ENCODE data around the gene EXOC4. TPM values are rescaled to one million over a fixed set of nuclear protein-coding genes. Genes with fewer than 3 reads are reported as not detected.

EXOC4 gene
- total RNA-seq, 4 donors from 2014 or later, result 36.6 to 64.0 (median 57.4) TPM

DNA sequence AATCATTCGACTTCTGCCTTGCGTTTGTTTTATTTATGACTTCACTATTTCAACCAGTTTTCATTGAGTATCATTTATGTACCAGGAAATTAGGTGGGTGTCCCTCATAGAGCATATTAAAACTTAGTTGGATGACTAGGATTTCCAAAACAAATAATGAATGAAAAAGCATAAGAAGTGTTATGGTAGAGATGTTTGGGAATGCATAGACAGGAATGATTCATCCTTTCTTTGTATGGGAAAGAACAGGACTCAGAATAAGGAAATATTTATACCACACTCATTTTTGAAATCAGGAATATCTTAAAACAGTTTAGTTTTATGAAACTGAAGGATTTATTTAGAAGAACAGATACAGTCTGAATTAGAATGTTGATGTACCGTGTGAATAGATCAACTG is 315.7 kb downstream of the EXOC4 start:
- intact Hi-C loops (cut with DNase I), result no loop called here
- 94% methylated on average over 3 of the region's 3 CpGs for WGBS
- Histone ChIP-seq H3K4me3 (no peak overlapping the region), H3K27me3 (no peaks in the 10 kb centered on the region), H3K4me1 (no peaks in the 10 kb centered on the region), H3K36me3 (no peaks in the 10 kb centered on the region), H3K9me3 (no peaks in the 10 kb centered on the region), H3K27ac (replicated peaks in 1 of 4) (no peak overlapping the region)
- no peak for DNase-seq (ENCODE audit: extremely low spot score)
- TF ChIP-seq POLR2AphosphoS5 (IDR thresholded peaks at IDR 0.05) (no peak), EP300 (IDR thresholded peaks at IDR 0.05) (no peak), POLR2A (IDR thresholded peaks at IDR 0.05; ENCODE audit: low read depth) (no peak)
- TF ChIP-seq, protein P1, sequence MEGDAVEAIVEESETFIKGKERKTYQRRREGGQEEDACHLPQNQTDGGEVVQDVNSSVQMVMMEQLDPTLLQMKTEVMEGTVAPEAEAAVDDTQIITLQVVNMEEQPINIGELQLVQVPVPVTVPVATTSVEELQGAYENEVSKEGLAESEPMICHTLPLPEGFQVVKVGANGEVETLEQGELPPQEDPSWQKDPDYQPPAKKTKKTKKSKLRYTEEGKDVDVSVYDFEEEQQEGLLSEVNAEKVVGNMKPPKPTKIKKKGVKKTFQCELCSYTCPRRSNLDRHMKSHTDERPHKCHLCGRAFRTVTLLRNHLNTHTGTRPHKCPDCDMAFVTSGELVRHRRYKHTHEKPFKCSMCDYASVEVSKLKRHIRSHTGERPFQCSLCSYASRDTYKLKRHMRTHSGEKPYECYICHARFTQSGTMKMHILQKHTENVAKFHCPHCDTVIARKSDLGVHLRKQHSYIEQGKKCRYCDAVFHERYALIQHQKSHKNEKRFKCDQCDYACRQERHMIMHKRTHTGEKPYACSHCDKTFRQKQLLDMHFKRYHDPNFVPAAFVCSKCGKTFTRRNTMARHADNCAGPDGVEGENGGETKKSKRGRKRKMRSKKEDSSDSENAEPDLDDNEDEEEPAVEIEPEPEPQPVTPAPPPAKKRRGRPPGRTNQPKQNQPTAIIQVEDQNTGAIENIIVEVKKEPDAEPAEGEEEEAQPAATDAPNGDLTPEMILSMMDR (IDR thresholded peaks at IDR 0.05), result no peak

DNA sequence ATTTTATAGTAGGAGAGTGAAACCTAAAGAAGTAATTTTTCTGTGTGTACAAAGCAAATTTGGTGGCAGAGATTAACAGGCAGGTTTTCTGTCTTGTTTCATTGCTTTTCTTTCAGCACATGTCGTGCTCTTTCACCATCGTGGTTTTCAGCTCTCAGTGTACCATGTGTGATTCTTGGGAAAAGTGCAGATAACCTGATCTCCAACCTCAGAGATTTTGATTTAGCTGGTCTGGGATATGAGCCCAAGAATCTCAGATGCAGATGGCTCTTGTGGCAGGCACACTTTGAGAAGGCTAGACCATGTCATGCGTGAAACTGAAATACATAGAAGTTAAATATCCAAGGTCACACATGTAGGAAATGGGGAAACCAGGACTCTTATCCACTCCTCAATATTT is 317.4 kb downstream of the EXOC4 start:
- no peak for DNase-seq (ENCODE audit: extremely low spot score)
- Histone ChIP-seq H3K9me3 (no peaks in the 10 kb centered on the region), H3K4me1 (no peaks in the 10 kb centered on the region), H3K27ac (replicated peaks in 1 of 4) (no peak overlapping the region), H3K4me3 (no peak overlapping the region), H3K36me3 (no peaks in the 10 kb centered on the region), H3K27me3 (no peaks in the 10 kb centered on the region)
- TF ChIP-seq, protein P1 (IDR thresholded peaks at IDR 0.05), result no peak
- no peak for TF ChIP-seq POLR2A (IDR thresholded peaks at IDR 0.05; ENCODE audit: low read depth)
- no peak for TF ChIP-seq EP300 (IDR thresholded peaks at IDR 0.05)
- no peak for TF ChIP-seq POLR2AphosphoS5 (IDR thresholded peaks at IDR 0.05)
- WGBS, result 95% methylated on average over 3 of the region's 3 CpGs
- intact Hi-C loops (cut with DNase I), result no loop called here

DNA sequence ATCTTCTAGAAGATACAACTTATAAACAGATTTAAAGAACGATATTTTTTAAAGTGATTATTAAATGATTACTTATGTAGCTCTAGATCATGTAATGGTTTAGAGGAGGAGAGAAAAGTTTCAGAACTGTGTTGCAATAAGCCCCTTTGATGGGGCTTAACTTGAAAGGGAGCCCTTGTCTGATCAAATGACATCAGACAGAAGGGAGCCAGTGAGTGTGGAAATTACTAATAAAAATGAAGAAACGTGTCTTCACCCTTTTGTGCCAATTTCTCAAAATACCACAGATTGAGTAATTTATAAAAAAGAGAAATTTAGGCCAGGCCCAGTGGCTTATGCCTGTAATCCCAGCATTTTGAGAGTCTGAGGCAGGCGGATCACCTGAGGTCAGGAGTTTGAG is 318.2 kb downstream of the EXOC4 start:
- Histone ChIP-seq H3K27me3 (no peaks in the 10 kb centered on the region), H3K9me3 (no peaks in the 10 kb centered on the region), H3K27ac (replicated peaks in 1 of 4) (no peak overlapping the region), H3K4me1 (no peaks in the 10 kb centered on the region), H3K4me3 (no peak overlapping the region), H3K36me3 (no peaks in the 10 kb centered on the region)
- TF ChIP-seq EP300 (IDR thresholded peaks at IDR 0.05), result no peak
- TF ChIP-seq, protein P1 (IDR thresholded peaks at IDR 0.05), result no peak
- no peak for TF ChIP-seq POLR2A (IDR thresholded peaks at IDR 0.05; ENCODE audit: low read depth)
- TF ChIP-seq POLR2AphosphoS5 (IDR thresholded peaks at IDR 0.05), result no peak
- intact Hi-C loops (cut with DNase I), result no loop called here
- WGBS, result 82% methylated on average over 3 of the region's 3 CpGs
- DNase-seq (ENCODE audit: extremely low spot score), result no peak

DNA sequence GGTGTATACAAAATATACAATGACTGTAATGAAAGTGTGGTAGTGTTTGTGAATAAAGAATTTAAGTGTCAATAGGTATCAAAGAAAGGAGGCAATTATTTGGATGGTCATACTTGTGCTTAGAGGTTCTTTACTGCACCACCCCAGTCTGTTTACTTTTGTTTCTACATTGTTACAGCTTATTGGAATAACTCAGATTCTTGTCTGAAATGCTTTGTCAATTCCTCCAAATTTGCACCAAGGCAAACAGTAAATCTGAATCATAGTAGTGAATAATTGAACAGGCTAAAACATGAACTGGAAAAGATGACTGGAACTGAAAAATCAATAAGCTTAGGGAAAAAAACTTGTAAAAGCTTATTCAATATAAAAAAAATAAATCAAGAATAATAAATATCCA is 319.2 kb downstream of the EXOC4 start:
- Histone ChIP-seq H3K36me3 (no peaks in the 10 kb centered on the region), H3K4me1 (no peaks in the 10 kb centered on the region), H3K27ac (replicated peaks in 1 of 4) (no peak overlapping the region), H3K27me3 (no peaks in the 10 kb centered on the region), H3K4me3 (no peak overlapping the region), H3K9me3 (no peaks in the 10 kb centered on the region)
- intact Hi-C loops (cut with DNase I), result no loop called here
- no peak for TF ChIP-seq EP300 (IDR thresholded peaks at IDR 0.05)
- TF ChIP-seq POLR2A (IDR thresholded peaks at IDR 0.05; ENCODE audit: low read depth), result no peak
- TF ChIP-seq, protein P1 (IDR thresholded peaks at IDR 0.05), result no peak
- TF ChIP-seq POLR2AphosphoS5 (IDR thresholded peaks at IDR 0.05), result no peak
- no peak for DNase-seq (ENCODE audit: extremely low spot score)

DNA sequence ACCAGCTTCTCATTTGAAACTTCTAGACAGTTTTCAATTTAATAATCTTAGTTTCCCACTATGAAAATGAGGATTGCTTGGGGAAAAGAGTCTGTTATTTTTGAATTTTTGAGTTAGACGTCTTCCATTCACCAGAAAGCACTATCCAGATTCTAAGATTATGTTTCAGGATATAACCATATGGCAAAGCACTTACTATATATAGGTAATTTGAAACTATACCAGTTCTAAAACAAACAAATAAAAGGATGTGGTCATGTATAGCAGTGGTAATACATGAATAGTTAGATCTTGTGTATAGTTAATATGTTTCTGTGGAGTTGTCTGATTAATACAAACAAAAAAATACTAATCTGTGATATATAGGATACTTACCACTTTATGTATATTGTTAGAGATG is 320.0 kb downstream of the EXOC4 start:
- no peaks in the 10 kb centered on the region for H3K4me1 ChIP-seq
- intact Hi-C loops (cut with DNase I), result no loop called here
- H3K27ac ChIP-seq (replicated peaks in 1 of 4), result no peak overlapping the region
- H3K9me3 ChIP-seq, result no peaks in the 10 kb centered on the region
- no peaks in the 10 kb centered on the region for H3K27me3 ChIP-seq
- TF ChIP-seq, protein P1 (IDR thresholded peaks at IDR 0.05), result no peak
- no peak for TF ChIP-seq EP300 (IDR thresholded peaks at IDR 0.05)
- no peak for TF ChIP-seq POLR2AphosphoS5 (IDR thresholded peaks at IDR 0.05)
- TF ChIP-seq POLR2A (IDR thresholded peaks at IDR 0.05; ENCODE audit: low read depth), result no peak
- no peak for DNase-seq (ENCODE audit: extremely low spot score)
- H3K36me3 ChIP-seq, result no peaks in the 10 kb centered on the region
- no peak overlapping the region for H3K4me3 ChIP-seq
- WGBS, result 97% methylated on average over 1 of the region's 1 CpG
